Measurements from ENCODE around the gene IL22RA1.

IL22RA1 gene

GRCh38 chr1:24096009-24096738 is 46.8 kb downstream of the IL22RA1 start:
- no peak for DNase-seq

- no peak for DNase-seq
Observed at GRCh38 chr1:24095140-24095859, 47.6 kb downstream of the IL22RA1 start.

DNA sequence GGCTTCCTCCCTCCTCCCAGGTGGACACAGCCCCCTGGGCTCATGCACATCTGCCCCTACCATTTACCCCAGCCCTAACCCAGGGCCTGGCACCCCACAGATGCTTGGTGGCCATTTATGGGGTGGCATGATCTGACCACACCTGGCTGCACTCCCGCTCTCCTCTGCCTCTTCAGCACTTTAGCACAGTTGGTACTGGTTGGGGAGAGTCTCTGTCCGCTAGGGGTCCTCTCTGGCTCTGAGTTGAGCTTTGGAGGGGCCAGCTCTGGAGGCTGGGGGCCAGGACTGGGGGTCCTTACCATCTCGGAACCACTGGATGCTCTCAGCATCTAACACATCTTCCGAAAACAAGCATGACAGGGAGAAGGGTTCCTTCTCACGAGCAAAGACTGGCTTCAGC is 48.4 kb downstream of the IL22RA1 start:
- no peak for DNase-seq

- DNase-seq: no peak
Observed at GRCh38 chr1:24093732-24094131, 49.2 kb downstream of the IL22RA1 start.

DNA sequence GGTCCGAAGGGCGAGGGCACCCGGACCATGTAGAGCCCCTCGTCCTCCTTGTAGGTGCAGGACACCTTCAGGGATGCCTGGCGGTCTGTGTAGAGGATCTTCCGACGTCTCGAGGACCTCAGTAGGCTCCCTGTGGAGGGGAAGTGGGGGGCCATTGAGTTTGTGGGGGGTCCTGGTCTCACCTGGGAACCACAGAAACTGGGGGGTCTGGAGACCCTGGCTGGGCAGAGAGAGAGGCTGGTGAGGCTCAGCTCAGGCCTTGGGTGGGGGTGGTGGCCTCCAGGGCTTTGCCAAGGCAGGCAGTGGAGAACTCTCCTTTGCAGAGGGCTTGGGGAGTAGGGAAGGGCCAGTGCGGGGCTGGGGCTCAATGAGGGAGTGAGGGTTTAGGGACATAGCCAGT is 50.0 kb downstream of the IL22RA1 start:
- DNase-seq: no peak

GRCh38 chr1:24091971-24092482 is 50.9 kb downstream of the IL22RA1 start:
- no peak for DNase-seq

DNA sequence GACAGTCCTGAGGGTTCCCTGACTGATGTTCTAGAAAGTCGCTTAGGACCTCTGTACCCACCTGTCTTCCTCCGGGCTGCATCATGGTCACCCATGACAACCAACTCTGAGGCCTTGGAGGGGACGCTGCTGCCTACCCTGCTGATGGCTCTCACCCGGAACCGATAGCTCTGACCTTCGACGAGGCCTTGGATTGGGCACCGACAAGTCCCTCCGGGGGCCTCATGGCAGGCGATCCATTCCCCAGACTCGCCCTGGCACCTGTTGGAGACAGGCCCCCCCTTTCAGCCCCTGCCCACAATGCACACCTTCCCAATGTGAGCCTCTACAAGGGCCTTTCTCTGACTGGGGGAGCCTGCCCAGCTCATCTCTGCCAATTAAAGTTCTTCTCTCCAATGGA is 52.2 kb downstream of the IL22RA1 start:
- DNase-seq: no peak

GRCh38 chr1:24089743-24090555 is 53.0 kb downstream of the IL22RA1 start:
- DNase-seq: no peak

DNA sequence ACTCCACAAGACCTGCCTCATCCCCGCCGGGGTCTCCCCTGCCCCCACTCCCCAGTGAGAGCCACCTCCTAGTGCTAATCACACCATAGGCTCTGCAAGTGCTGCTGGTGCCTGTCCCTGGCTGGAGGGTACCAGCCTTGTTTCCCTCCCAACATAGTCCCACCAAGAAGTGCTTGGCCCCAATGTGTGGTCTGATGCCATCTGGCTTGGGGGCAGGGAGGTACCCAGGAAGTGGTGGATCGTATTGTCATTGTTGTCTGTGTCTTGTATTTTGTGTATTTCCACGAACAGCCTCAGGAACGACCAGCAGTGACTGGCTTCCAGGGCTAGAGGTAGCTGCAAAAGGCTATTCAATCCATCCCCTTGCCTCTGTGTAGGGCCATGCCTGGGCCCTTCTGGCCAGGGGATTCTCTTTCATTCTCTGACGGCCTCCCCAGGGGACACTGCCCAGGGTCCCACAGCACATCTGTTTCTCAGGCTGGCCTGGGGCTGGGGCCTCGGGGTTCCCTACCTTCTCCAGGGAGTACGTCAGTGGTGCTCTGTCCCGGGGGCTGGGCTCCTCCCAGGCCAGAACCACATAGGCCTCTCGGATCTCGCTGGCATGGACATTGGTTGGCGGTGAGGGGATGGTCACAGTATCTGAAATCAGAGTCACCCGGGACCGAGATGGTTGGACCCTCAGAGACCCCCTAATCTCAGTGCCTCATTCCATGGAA is 53.8 kb downstream of the IL22RA1 start:
- DNase-seq: no peak

DNA sequence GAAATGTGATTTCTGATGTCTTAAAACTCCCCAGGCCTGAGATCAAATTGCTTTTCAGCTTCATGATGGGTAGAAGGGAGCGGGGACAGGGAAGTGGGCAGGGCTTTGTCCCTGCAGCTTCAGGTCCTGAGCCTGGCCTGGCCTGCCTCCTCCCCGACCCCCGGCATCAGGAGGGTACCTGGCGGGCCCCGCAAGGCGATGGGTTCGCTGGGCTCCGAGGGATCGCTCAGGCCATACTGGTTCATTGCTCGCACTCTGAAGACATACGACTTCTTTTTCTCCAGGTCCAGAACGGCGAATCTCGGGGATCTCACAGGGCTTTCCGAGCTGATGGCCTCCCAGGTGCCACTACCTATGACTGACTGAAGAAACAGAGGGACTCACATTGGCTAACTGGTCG is 56.5 kb downstream of the IL22RA1 start:
- DNase-seq: no peak

DNA sequence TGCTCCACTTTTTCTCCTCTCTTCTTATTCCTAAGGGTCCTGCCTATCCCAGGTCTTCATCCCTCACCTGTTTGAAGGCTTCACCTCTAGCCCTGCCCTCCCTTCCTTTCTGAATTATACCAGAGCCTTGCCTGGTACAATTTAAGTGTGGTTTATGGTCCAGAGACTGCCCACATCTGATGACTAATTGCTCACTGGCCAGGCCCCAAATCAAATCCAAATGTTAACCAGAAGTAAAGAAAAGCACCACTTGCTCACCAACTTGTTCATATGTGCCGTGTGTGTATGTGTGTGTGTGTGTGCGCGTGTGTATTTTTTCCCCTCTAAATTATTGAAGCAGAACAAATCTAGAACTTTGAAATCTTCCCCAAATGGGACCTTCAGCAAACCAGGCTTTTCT is 57.4 kb downstream of the IL22RA1 start:
- no peak for DNase-seq

- DNase-seq: no peak
Observed at GRCh38 chr1:24085007-24085406, 57.9 kb downstream of the IL22RA1 start.

DNA sequence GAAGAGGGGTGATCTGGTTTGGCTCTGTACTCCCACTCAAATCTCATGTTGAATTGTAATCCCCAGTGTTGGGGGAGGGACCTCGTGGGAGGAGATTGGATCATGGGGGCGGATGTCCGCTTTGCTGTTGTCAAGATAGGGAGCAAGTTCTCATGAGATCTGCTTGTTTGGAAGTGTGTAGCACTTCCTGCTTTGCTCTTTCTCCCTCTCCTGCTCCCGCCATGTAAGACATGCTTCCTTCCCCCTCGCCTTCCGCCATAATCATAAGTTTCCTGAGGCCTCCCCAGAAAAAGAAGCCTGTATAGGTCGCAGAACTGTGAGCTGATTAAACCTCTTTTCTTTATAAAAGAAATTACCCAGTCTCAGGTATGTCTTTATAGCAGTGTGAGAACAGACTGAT is 58.9 kb downstream of the IL22RA1 start:
- no peak for DNase-seq

DNA sequence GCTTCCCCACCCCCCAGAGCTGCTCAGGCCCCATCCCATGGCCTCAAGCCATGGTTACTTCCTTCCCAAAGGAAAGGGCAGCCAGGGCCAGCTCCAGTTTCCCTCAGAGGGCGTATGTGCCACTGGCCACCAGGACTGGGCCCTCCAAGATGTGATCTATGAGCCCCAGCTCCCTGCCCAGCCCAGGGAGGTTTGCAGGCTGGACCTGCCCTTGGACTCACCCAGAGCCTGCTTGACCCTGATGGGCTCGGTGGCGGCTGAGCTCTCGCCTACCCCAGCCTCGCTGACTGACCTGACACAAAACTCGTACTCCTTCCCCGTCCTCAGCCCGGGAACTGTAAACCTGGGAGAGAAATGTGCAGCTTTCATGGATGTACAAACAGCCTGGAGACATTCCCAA is 60.6 kb downstream of the IL22RA1 start:
- DNase-seq: no peak

DNA sequence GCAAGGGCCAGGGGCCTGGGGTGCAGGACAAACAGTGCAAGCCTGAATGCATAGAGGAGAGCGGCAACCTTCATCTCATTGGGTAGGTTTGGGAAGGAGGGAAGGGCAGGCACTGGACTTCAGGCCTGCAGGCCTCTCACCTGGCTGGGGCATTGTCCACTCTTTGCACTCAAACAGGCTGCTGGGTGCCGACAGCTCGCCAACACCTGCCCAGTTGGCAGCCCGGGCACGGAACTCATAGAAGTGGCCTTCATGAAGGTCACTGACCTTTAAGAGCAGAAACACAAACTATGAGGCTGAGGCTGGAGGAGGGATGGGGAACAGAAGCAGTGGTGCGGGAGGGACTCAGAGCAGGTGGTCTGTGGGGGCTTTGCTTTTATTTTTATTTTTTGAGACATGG is 61.8 kb downstream of the IL22RA1 start:
- no peak for DNase-seq

DNA sequence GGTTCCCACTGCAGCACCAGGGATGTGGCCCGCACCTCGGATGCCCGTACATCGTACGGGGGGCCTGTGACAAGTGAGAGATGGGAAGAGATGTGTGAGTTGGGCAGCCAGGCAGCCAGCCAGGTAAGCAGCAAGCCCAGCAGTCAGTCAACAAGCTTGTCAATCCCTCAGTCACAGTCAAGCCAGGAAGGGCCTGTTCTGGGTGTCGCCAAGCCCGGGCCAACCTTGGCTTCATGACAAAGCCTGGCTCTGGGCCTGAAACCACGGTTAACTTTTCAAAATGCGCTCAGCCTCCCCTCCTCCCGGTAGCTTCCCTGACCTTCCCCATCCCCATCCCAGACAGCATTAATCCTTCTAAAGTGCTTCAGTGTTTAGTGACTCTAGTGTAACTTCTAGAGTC is 62.8 kb downstream of the IL22RA1 start:
- no peak for DNase-seq

GRCh38 chr1:24077278-24077978 is 65.5 kb downstream of the IL22RA1 start:
- DNase-seq: no peak

DNA sequence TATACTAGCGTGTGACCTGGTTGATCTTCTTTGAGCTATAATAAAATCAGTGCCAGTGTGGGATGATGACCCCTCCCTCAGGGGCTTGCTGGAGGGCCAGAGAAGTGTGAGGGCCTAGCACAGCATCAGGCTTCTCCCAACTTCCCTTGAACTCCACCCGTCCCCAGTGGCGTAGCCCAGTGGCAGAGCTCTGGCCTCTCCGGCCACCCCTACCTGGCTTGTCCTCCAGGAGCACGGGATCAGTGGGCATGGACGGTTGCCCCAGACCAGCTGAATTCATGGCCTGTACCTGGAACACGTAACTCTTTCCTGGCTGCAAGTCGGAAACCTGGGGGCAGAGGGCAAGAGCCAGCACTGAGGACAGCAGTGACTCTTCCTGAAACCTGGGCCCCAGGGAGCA is 67.0 kb downstream of the IL22RA1 start:
- DNase-seq: no peak

DNA sequence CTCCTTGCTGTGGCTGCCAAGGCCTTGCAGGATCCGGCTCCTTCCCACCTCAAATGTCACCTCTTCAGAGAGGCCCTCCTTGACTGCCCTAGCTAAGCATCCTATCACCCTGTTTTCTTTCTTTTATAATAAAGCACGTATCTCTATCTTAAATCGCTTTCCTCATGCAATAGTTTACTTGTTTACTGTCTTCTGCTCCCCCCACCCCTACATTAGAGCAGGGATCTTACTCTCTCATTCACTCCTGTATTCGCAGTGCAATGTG is 67.4 kb downstream of the IL22RA1 start:
- DNase-seq: no peak

- no peak for DNase-seq
Observed at GRCh38 chr1:24074817-24075589, 67.9 kb downstream of the IL22RA1 start.

- no peak for DNase-seq
Observed at GRCh38 chr1:24074196-24074595, 68.7 kb downstream of the IL22RA1 start.

GRCh38 chr1:24071941-24072340 is 71.0 kb downstream of the IL22RA1 start:
- DNase-seq: no peak
